Gastrocnemius medialis (tissue), 4 donors: ENCODE data around the gene MORN5. TPM values are rescaled to one million over a fixed set of nuclear protein-coding genes. Genes with fewer than 3 reads are reported as not detected.

Experiments
- ATAC-seq, 2 donors: fragments of 150-250 bp; one replicate each; pipeline ENCODE4 v1.9.1; 2016
- DNase-seq, 2 donors: peaks; one replicate each; pipeline ENCODE4 v3.0.0-alpha.2; 2019
- H3K27ac ChIP-seq, 4 donors: fragments of 200-600 bp; sonication (generic); 1 replicate in 1 of 4; 2 replicates in 3 of 4; pipeline ENCODE4 v1.5.1; 2016 to 2018; ENCODE audit warnings: mild to moderate bottlenecking in 2 of 4, moderate library complexity in 1 of 4
- H3K27me3 ChIP-seq, 3 donors: fragments of 200-600 bp; sonication (generic) in 2 of 3; 1 replicate in 1 of 3; 2 replicates in 2 of 3; pipeline versions ENCODE4 v1.5.1 to v1.6.0; 2016 to 2019; ENCODE audit warnings: mild to moderate bottlenecking in 1 of 3, moderate library complexity in 1 of 3
- H3K36me3 ChIP-seq, 2 donors: fragments of 200-600 bp; sonication (generic) in 1 of 2; one replicate each; pipeline ENCODE4 v1.5.1; 2017 to 2018
- H3K4me1 ChIP-seq, 2 donors: fragments of 200-600 bp; sonication (generic) in 1 of 2; one replicate each; pipeline ENCODE4 v1.5.1; 2016 to 2017; ENCODE audit warnings: mild to moderate bottlenecking in 2 of 2
- H3K4me3 ChIP-seq, 4 donors: fragments of 200-600 bp; sonication (generic) in 3 of 4; 1 replicate in 1 of 4; 2 replicates in 3 of 4; pipeline ENCODE4 v1.5.1; 2016 to 2019; ENCODE audit warnings: mild to moderate bottlenecking in 2 of 4
- H3K9me3 ChIP-seq, 3 donors: fragments of 200-600 bp; sonication (generic) in 2 of 3; 1 replicate in 1 of 3; 2 replicates in 2 of 3; pipeline ENCODE4 v1.5.1; 2016 to 2019
- POLR2A ChIP-seq, 2 donors: fragments of 450-650 bp; IDR thresholded peaks; one replicate each; pipeline ENCODE4 v1.6.1; 2017; ENCODE audit warnings: antibody characterized with exemption in 2 of 2, mild to moderate bottlenecking in 2 of 2, moderate library complexity in 2 of 2
- in situ Hi-C, 4 donors: fragments of 200-750 bp; cut with MboI; loops; one replicate each; pipeline versions ENCODE4 v1.15.0 to v1.8.0; 2017; ENCODE audit warnings: low sequenced_read_pairs in 4 of 4
- intact Hi-C: fragments of 100-400 bp; cut with DNase I; formaldehyde crosslinking; loops from one replicate; pipeline ENCODE4 v1.15.1; 2023; ENCODE audit warnings: low total_unique reads
- total RNA-seq, 4 donors: library from RNA; depleted of rRNA; stranded (reverse); fragments of >200 nt; gene quantifications; one replicate each; pipeline versions ENCODE4 v1.1.0 to v1.2.3, GENCODE V29; 2016
- TF ChIP-seq, protein P1 (sequence below), 5 experiments: fragments of 450-650 bp in 3 of 5; fragments of 200-600 bp in 2 of 5; sonication (generic) in 2 of 5; IDR thresholded peaks in 4 of 5; conservative IDR thresholded peaks in 1 of 5; 1 replicate in 4 of 5; 2 replicates in 1 of 5; pipeline ENCODE4 v1.5.1; 2016 to 2019; ENCODE audit warnings: antibody characterized with exemption in 5 of 5, mild to moderate bottlenecking in 3 of 5, moderate library complexity in 3 of 5

Gene MORN5
- total RNA-seq, 4 donors from 2014 or later: not detected

DNA sequence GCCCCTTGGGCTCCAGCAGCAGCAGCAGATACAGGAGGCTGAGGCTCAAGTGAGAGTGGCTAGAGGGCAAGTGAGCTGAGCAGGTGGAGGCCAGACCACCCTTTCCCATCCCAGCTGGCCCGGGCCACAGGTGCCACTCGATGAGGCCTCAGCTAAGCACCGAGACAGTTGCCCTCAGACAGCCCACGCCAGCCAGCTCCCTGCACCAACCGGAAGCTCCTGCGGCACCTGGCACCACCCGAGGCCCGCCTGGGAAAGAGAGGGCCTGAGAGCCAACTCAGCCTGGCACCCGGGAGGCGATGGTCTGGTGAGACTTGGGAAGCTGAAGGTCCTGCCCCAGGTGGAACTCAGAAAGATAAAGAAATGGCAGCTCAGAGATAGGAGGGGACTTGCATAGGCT is 38.3 kb upstream of the MORN5 start:
- no peak overlapping the region for H3K4me3 ChIP-seq
- TF ChIP-seq POLR2A (IDR thresholded peaks at IDR 0.05): no peak
- TF ChIP-seq, protein P1, sequence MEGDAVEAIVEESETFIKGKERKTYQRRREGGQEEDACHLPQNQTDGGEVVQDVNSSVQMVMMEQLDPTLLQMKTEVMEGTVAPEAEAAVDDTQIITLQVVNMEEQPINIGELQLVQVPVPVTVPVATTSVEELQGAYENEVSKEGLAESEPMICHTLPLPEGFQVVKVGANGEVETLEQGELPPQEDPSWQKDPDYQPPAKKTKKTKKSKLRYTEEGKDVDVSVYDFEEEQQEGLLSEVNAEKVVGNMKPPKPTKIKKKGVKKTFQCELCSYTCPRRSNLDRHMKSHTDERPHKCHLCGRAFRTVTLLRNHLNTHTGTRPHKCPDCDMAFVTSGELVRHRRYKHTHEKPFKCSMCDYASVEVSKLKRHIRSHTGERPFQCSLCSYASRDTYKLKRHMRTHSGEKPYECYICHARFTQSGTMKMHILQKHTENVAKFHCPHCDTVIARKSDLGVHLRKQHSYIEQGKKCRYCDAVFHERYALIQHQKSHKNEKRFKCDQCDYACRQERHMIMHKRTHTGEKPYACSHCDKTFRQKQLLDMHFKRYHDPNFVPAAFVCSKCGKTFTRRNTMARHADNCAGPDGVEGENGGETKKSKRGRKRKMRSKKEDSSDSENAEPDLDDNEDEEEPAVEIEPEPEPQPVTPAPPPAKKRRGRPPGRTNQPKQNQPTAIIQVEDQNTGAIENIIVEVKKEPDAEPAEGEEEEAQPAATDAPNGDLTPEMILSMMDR (IDR thresholded peaks at IDR 0.05 in 4 of 5, conservative IDR thresholded peaks at IDR 0.05 in 1 of 5): no peak
- in situ Hi-C loops: loop anchor here (5.0 to 25.0 kb wide), 5 partner anchors 231 to 693 kb away; partner anchors contain the start of gene OR1K1 (in 2 of the 4)

DNA sequence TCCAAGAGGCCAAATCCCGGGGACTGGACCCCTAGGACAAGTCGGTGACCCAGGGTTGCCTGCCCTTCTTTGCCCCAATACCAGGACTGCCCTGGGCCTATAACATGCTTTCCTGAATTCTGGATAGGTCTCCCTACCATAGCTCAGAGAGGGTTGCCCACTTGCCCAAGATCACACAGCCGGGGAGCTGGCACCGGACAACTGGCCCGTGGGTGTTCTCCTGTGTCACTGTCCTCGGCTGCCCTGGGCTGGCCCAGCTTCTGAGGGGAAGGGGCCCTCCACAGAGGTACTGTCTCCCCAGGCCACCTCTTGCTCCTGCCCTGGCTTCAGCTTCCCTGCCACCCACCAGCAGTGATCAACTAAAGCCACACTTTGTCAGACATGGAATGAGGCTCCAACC is 37.8 kb upstream of the MORN5 start:
- H3K27ac ChIP-seq: no peak overlapping the region
- TF ChIP-seq POLR2A (IDR thresholded peaks at IDR 0.05): no peak
- TF ChIP-seq, protein P1 (IDR thresholded peaks at IDR 0.05 in 4 of 5, conservative IDR thresholded peaks at IDR 0.05 in 1 of 5): no peak
- H3K4me1 ChIP-seq: peaks cover 0 to 12% of the 10 kb centered on the region in 2 donors
- H3K36me3 ChIP-seq: no peaks in the 10 kb centered on the region
- H3K4me3 ChIP-seq: no peak overlapping the region
- intact Hi-C loops: loop anchor here (2.0 to 10.0 kb wide), 5 partner anchors 51 to 693 kb away; partner anchors contain the start of genes MRRF and RBM18
- ATAC-seq (no peak), DNase-seq (no peak)
- H3K27me3 ChIP-seq: peaks cover 9 to 15% (median 13%) of the 10 kb centered on the region in 3 donors
- H3K9me3 ChIP-seq: no peaks in the 10 kb centered on the region
- in situ Hi-C loops: loop anchor here (5.0 to 25.0 kb wide), 5 partner anchors 230 to 693 kb away; partner anchors contain the start of gene OR1K1 (in 2 of the 4)

More for the DNA sequence above, 38.3 kb upstream of the MORN5 start:
- intact Hi-C loops: loop anchor here (10.0 kb wide), 4 partner anchors 93 to 693 kb away; partner anchors contain the start of genes MRRF and RBM18
- DNase-seq (no peak), ATAC-seq (no peak)
- no peak overlapping the region for H3K27ac ChIP-seq
- H3K9me3 ChIP-seq: no peaks in the 10 kb centered on the region
- no peaks in the 10 kb centered on the region for H3K36me3 ChIP-seq
- H3K4me1 ChIP-seq: peaks cover 0 to 8% of the 10 kb centered on the region in 2 donors
- H3K27me3 ChIP-seq: peaks cover 7 to 9% (median 7%) of the 10 kb centered on the region in 3 donors

DNA sequence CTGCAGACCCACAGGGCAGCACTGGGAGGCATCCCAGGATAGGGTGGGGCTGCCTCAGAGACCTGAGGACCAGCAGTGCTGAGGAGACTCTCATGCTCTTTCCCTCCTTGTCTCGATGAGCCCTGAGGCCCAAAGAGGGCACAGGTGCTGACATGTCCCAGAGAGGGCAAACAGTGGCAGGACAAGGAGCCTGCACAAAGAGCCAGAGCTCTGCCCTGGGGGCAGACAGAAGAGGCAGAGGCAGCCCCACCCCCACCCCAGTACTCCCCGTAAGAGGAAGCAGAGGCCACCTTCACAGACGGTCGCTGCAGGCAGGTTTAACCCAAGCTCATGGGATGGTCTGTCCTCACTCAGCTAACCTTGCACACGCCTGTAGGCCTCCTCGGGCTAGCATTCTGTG is 37.2 kb upstream of the MORN5 start:
- H3K27ac ChIP-seq: no peak overlapping the region
- in situ Hi-C loops (loop anchor here (5.0 to 25.0 kb wide), 5 partner anchors 230 to 692 kb away; partner anchors contain the start of gene OR1K1 (in 2 of the 4)), intact Hi-C loops (loop anchor here (2.0 to 10.0 kb wide), 5 partner anchors 52 to 692 kb away; partner anchors contain the start of genes MRRF and RBM18)
- no peak overlapping the region for H3K4me3 ChIP-seq
- ATAC-seq (no peak), DNase-seq (no peak)
- H3K27me3 ChIP-seq: peaks cover 9 to 18% (median 14%) of the 10 kb centered on the region in 3 donors
- no peaks in the 10 kb centered on the region for H3K36me3 ChIP-seq
- peaks cover 0 to 12% of the 10 kb centered on the region in 2 donors for H3K4me1 ChIP-seq
- TF ChIP-seq, protein P1 (IDR thresholded peaks at IDR 0.05 in 4 of 5, conservative IDR thresholded peaks at IDR 0.05 in 1 of 5): no peak
- TF ChIP-seq POLR2A (IDR thresholded peaks at IDR 0.05): no peak
- H3K9me3 ChIP-seq: no peaks in the 10 kb centered on the region

DNA sequence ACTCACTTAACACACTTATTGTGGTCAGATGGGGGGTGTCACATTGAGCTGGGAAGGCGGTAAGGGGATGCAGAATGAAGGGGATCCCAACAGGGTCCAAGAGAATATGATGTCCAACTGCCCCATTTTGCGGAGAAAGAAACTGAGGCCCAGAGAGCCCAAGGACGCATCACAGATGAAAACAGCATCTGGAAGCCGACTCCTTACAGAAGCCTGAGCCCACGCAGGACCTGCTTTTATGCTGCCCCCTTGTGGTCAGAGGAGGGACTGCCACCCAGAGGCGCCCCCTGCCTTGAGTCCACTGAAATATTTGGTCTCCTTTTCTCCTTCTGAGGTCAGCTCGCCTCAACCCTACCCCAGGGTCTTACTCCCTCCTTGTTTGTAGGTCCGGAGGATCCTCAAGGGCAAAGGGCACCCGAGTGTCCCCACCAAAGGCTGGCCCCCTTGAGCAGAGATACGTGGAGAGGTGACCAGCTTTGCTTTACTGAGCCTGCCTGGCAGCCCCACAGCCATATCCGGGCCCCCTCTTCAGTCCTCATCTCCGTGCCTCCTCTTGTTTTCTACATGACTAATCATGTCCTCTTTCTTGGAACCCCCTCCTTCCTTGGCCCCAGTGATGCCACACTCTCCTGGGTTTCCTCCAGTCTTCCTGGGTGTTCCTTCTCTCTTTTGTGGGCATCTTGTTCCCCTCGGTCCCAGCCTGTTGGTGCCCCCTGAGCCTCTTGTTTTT is 36.6 kb upstream of the MORN5 start:
- DNase-seq (peak; percentile 30 to 61), ATAC-seq (peak; percentile 61 to 82)
- H3K36me3 ChIP-seq: no peaks in the 10 kb centered on the region
- H3K27me3 ChIP-seq: peaks cover 9 to 18% (median 14%) of the 10 kb centered on the region in 3 donors
- TF ChIP-seq POLR2A (IDR thresholded peaks at IDR 0.05): no peak
- TF ChIP-seq, protein P1 (IDR thresholded peaks at IDR 0.05 in 4 of 5, conservative IDR thresholded peaks at IDR 0.05 in 1 of 5): peak; percentile 91 to 98 (median 94)
- in situ Hi-C loops: loop anchor here (5.0 to 25.0 kb wide), 5 partner anchors 229 to 692 kb away; partner anchors contain the start of gene OR1K1 (in 2 of the 4)
- H3K9me3 ChIP-seq: no peaks in the 10 kb centered on the region
- H3K27ac ChIP-seq: no peak overlapping the region
- H3K4me1 ChIP-seq: peaks cover 0 to 12% of the 10 kb centered on the region in 2 donors
- no peak overlapping the region for H3K4me3 ChIP-seq
- intact Hi-C loops: loop anchor here (1.0 to 10.0 kb wide), 6 partner anchors 24 to 692 kb away; partner anchors contain the start of genes MRRF and RBM18
